ENCODE data around the gene DDX50.

Gene DDX50

GRCh38 chr10:68954904-68955303 lies 53.8 kb downstream of the DDX50 start:
- no peak for TF ChIP-seq CTCF (IDR thresholded peaks at IDR 0.05; ENCODE audit: extremely low read depth, missing control alignments)
- no peak for DNase-seq (ENCODE audit: low spot score)

DNA sequence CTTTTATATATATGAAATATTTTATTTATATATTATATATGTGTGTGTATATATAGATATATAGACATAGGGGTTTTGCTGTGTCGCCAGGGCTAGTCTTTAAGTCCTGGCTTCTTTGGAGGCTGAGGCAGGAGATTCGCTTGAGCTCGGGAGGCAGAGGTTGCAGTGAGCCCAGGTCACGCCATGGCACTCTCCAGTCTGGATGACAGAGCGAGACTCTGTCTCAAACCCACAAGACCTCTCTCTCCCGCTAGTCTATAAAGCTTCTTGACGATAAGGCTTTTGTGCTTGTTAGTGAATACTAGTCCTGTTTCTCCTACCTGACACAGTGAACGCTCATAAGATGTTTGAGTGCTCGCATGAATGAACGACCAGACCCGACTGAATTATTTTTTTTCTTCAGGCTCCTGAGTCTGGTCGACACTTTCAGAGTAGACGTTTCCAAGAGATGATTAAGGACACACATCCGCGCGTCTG lies 54.3 kb downstream of the DDX50 start:
- no peak for DNase-seq (ENCODE audit: low spot score)

GRCh38 chr10:68955832-68956532 lies 54.9 kb downstream of the DDX50 start, which contains the start of gene DDX21:
Gene DDX21, plus strand, starts transcription at chr10:68956170. Its CDS starts 56 bp downstream, at chr10:68956226.
- TF ChIP-seq CTCF (IDR thresholded peaks at IDR 0.05; ENCODE audit: extremely low read depth, missing control alignments): peak; percentile 56
- peak; percentile 94 for DNase-seq (ENCODE audit: low spot score)

More for the DNA sequence above, 54.3 kb downstream of the DDX50 start:
- no peak for TF ChIP-seq CTCF (IDR thresholded peaks at IDR 0.05; ENCODE audit: extremely low read depth, missing control alignments)

- no peak for DNase-seq (ENCODE audit: low spot score)
- TF ChIP-seq CTCF (IDR thresholded peaks at IDR 0.05; ENCODE audit: extremely low read depth, missing control alignments): no peak
These were observed 56.1 kb downstream of the DDX50 start for GRCh38 chr10:68957284-68957615.

DNA sequence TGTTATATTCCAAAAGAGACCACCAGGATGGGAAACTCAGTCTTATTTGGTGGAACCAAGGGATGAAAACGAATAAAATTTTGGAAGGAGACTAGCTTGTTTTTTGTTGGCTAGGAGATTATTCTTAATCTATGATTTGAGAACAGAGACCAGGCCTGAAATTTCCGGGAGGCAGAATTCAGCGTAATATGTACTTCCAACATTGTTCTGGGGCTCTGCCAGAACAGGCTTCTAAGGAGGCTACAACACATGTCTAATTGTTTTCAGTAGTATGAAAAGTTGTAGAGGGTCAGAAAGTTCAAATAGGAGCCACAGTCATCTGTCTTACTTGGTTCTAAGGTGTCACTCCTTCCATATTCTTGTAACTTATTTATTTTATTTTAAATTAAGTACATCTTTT lies 56.5 kb downstream of the DDX50 start:
- TF ChIP-seq CTCF (IDR thresholded peaks at IDR 0.05; ENCODE audit: extremely low read depth, missing control alignments): no peak

DNA sequence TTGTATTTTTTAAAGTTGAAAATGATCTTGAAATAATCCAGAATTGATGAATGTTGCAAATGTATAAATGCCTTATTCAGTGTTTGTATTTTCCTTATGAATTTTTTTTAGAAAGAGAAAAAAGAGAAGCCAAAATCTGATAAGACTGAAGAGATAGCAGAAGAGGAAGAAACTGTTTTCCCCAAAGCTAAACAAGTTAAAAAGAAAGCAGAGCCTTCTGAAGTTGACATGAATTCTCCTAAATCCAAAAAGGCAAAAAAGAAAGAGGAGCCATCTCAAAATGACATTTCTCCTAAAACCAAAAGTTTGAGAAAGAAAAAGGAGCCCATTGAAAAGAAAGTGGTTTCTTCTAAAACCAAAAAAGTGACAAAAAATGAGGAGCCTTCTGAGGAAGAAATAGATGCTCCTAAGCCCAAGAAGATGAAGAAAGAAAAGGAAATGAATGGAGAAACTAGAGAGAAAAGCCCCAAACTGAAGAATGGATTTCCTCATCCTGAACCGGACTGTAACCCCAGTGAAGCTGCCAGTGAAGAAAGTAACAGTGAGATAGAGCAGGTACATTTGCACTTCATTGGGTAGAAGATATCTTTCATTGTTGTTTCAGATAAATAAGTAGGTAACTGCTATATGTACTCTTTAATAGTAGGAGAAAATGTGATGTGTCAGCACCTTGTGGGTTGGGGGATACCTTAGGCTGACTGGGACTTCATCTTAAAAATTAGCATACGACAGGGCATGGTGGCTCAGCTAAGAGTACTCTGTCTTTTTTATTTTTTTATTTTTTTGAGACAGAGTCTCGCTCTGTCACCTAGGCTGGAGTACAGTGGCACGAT lies 58.8 kb downstream of the DDX50 start:
- no peak for TF ChIP-seq CTCF (IDR thresholded peaks at IDR 0.05; ENCODE audit: extremely low read depth, missing control alignments)
- DNase-seq (ENCODE audit: low spot score): no peak

More for the DNA sequence above, 56.5 kb downstream of the DDX50 start:
- no peak for DNase-seq (ENCODE audit: low spot score)

DNA sequence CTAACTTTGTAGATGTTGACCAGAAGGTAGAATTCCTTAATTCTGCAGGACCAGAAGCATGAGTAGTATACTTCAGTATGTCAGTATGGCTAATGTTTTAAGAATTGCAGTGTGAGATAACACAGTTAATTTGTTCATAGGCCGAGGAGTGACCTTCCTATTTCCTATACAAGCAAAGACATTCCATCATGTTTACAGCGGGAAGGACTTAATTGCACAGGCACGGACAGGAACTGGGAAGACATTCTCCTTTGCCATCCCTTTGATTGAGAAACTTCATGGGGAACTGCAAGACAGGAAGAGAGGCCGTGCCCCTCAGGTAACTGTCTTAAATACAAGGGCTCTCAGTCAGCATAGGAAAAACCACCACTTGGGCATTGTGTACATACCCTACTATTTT lies 62.0 kb downstream of the DDX50 start:
- no peak for TF ChIP-seq CTCF (IDR thresholded peaks at IDR 0.05; ENCODE audit: extremely low read depth, missing control alignments)
- no peak for DNase-seq (ENCODE audit: low spot score)

All from GM20000 (cell line).